ENCODE measurements around the gene GULP1. TPM values are rescaled to one million over a fixed set of nuclear protein-coding genes. Genes with fewer than 3 reads are reported as not detected.

GULP1 gene
- total and polyA plus RNA-seq, 11 donors = 1.1 to 8.3 (median 4.7) TPM

DNA sequence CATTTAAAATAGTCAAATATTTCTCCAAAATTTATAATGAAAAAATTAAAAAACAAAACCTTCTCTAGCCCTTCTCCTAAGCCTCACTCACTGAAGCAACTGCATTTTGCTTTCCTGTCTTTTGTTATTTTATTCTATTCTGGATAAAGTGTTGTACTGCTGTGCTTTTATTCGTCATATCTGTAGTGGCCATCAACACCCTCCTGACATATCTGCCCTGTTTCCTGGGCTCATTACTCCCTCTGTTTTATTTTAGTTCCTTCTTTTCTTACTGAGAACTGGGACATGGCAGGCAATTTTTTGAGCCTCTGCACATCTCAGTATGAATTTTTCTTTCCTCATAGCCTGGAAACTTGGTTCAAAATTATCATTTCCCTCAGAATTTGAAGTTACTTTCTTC, 224.2 kb downstream of the GULP1 start:
- TF ChIP-seq, protein P1, sequence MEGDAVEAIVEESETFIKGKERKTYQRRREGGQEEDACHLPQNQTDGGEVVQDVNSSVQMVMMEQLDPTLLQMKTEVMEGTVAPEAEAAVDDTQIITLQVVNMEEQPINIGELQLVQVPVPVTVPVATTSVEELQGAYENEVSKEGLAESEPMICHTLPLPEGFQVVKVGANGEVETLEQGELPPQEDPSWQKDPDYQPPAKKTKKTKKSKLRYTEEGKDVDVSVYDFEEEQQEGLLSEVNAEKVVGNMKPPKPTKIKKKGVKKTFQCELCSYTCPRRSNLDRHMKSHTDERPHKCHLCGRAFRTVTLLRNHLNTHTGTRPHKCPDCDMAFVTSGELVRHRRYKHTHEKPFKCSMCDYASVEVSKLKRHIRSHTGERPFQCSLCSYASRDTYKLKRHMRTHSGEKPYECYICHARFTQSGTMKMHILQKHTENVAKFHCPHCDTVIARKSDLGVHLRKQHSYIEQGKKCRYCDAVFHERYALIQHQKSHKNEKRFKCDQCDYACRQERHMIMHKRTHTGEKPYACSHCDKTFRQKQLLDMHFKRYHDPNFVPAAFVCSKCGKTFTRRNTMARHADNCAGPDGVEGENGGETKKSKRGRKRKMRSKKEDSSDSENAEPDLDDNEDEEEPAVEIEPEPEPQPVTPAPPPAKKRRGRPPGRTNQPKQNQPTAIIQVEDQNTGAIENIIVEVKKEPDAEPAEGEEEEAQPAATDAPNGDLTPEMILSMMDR (IDR thresholded peaks at IDR 0.05) = no peak
- TF ChIP-seq POLR2A (IDR thresholded peaks at IDR 0.05) = no peak
- ATAC-seq = no peak
- H3K27ac ChIP-seq = no peak overlapping the region
- H3K9me3 ChIP-seq = no peaks in the 10 kb centered on the region
- intact Hi-C loops (cut with DNase I) = loop anchor here in 7 of 10 donors (5.0 to 10.0 kb wide), 5 partner anchors 221 to 1011 kb away; partner anchors contain the start of gene GULP1 (in 1 of the 7)
- H3K4me1 ChIP-seq = peaks cover 0 to 6% (median 0%) of the 10 kb centered on the region in 12 donors
- no peak for DNase-seq
- no peak overlapping the region for H3K4me3 ChIP-seq
- no peaks in the 10 kb centered on the region for H3K27me3 ChIP-seq
- WGBS, 4 donors = 27 to 39% (median 37%) methylated on average over 1 of the region's 1 CpG
- no peaks in the 10 kb centered on the region for H3K36me3 ChIP-seq

DNA sequence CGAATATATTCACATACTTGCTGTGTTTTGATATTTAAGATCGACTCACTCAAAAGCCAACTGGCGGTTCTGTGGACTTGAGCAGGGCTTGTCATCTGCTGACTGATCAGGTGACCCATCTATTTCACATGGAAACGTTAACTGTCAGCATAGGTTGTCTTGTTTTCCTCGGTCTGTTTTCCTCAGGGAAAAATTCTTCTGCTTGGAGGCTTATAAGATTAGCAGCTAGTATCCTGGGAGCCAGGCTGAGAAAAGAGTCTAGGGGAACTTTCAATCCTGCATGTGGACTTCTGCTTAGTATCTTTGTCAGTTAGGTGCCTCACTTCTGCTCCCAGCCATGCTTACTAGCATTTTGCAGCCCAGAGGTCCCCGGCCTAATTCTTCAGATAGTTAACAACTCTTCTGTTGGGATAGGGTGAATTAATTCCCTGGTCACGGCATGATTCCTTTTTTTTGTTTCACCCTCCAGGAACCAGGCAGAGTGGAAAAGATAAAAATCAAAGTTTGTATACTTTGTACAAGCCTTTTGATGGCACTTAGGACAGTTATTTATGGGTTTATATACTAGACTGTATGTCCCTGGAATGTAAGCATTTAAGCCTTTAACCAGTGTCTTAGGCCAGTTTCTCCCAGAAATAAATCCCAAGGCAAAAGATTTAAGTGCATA, 226.0 kb downstream of the GULP1 start:
- TF ChIP-seq POLR2A (IDR thresholded peaks at IDR 0.05) = no peak
- TF ChIP-seq, protein P1 (IDR thresholded peaks at IDR 0.05) = no peak
- no peaks in the 10 kb centered on the region for H3K36me3 ChIP-seq
- no peak for DNase-seq
- peaks cover 0 to under 1% (median 0%) of the 10 kb centered on the region in 12 donors for H3K4me1 ChIP-seq
- intact Hi-C loops (cut with DNase I) = loop anchor here in 7 of 10 donors (5.0 to 10.0 kb wide), 5 partner anchors 223 to 1013 kb away; partner anchors contain the start of gene GULP1 (in 1 of the 7)
- no peak overlapping the region for H3K27ac ChIP-seq
- no peak overlapping the region for H3K4me3 ChIP-seq
- no peaks in the 10 kb centered on the region for H3K27me3 ChIP-seq
- no peak for ATAC-seq
- WGBS, 4 donors = 68 to 77% (median 70%) methylated on average over 7 of the region's 7 CpGs
- no peaks in the 10 kb centered on the region for H3K9me3 ChIP-seq

GRCh38 chr2:188518381-188518780, 226.7 kb downstream of the GULP1 start:
- intact Hi-C loops (cut with DNase I) = loop anchor here in 7 of 10 donors (5.0 to 10.0 kb wide), 5 partner anchors 224 to 1014 kb away; partner anchors contain the start of gene GULP1 (in 1 of the 7)
- DNase-seq = no peak
- Histone ChIP-seq H3K36me3 (no peaks in the 10 kb centered on the region), H3K9me3 (no peaks in the 10 kb centered on the region), H3K27me3 (no peaks in the 10 kb centered on the region), H3K27ac (no peak overlapping the region), H3K4me1 (no peaks in the 10 kb centered on the region), H3K4me3 (no peak overlapping the region)
- no peak for ATAC-seq
- whole genome bisulfite sequencing, 4 donors = 40 to 68% (median 42%) methylated on average over 1 of the region's 1 CpG
- TF ChIP-seq, protein P1 (IDR thresholded peaks at IDR 0.05) = no peak
- no peak for TF ChIP-seq POLR2A (IDR thresholded peaks at IDR 0.05)

DNA sequence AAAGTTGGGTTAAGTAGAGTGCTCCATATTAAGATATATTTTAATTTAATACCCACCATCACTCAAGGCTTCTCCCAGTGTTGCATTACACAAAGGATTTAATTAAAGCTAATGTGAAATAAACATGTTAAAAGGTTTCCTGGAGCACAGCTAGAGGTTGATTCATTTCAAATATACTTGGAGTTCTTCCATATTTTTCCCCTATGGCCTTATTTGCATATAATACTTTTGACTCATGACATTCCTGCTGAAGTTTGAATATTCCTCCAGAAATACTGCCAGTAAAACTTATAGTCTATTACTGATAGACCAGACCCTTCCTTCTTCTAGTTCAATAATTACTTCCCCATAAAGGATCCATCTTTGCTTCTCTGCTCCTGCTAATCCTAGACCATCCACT, 227.5 kb downstream of the GULP1 start:
- Histone ChIP-seq H3K9me3 (no peaks in the 10 kb centered on the region), H3K4me3 (no peak overlapping the region), H3K27me3 (no peaks in the 10 kb centered on the region), H3K27ac (no peak overlapping the region), H3K4me1 (no peaks in the 10 kb centered on the region), H3K36me3 (no peaks in the 10 kb centered on the region)
- intact Hi-C loops (cut with DNase I) = loop anchor here in 7 of 10 donors (5.0 to 10.0 kb wide), 5 partner anchors 224 to 1014 kb away; partner anchors contain the start of gene GULP1 (in 1 of the 7)
- DNase-seq (no peak), ATAC-seq (no peak)
- TF ChIP-seq, protein P1 (IDR thresholded peaks at IDR 0.05) = no peak
- TF ChIP-seq POLR2A (IDR thresholded peaks at IDR 0.05) = no peak
